Glutamatergic neuron (in vitro differentiated cells): Measurements from ENCODE around the gene IL4R. TPM values are rescaled to one million over a fixed set of nuclear protein-coding genes. Genes with fewer than 3 reads are reported as not detected.

Experiments used
- DNase-seq: peaks from one replicate; pipeline ENCODE4 v3.0.0; 2022
- H3K27ac Mint-ChIP-seq: one replicate; pipeline ENCODE4 v1.8.0; 2020; ENCODE audit warnings: mild to moderate bottlenecking, mixed read lengths, inconsistent platforms; ENCODE audit not compliant: unreplicated experiment
- H3K27me3 Mint-ChIP-seq: one replicate; pipeline ENCODE4 v1.8.0; 2020; ENCODE audit warnings: mild to moderate bottlenecking, moderate library complexity, mixed read lengths, inconsistent platforms; ENCODE audit not compliant: unreplicated experiment
- H3K36me3 Mint-ChIP-seq: one replicate; pipeline ENCODE4 v1.8.0; 2020; ENCODE audit warnings: mild to moderate bottlenecking, mixed read lengths, inconsistent platforms; ENCODE audit not compliant: unreplicated experiment
- H3K4me1 Mint-ChIP-seq: one replicate; pipeline ENCODE4 v1.8.0; 2020; ENCODE audit warnings: mild to moderate bottlenecking, low read depth, mixed read lengths, inconsistent platforms; ENCODE audit not compliant: unreplicated experiment
- H3K4me3 Mint-ChIP-seq: one replicate; pipeline ENCODE4 v1.8.0; 2020; ENCODE audit warnings: mild to moderate bottlenecking, mixed read lengths, inconsistent platforms; ENCODE audit not compliant: unreplicated experiment
- H3K9me3 Mint-ChIP-seq: one replicate; pipeline ENCODE4 v1.8.0; 2020; ENCODE audit warnings: mild to moderate bottlenecking, moderate library complexity, mixed read lengths, inconsistent platforms; ENCODE audit not compliant: unreplicated experiment
- total RNA-seq: library from RNA; stranded (reverse); fragmentation: NEBNext Ultra II Directional; extraction: Animal tissue kit (Norgen Biotek cat#: 25700); gene quantifications from one replicate; pipeline ENCODE4 v1.2.1, GENCODE V29; 2021; ENCODE audit not compliant: unreplicated experiment
- TF ChIP-seq, protein P1 (sequence below): fragments of 200-600 bp; sonication (generic); IDR thresholded peaks from one replicate; pipeline ENCODE4 v1.5.0; 2021; ENCODE audit not compliant: partially characterized antibody, unreplicated experiment

IL4R gene
- total RNA-seq, 1 donor from 2014 or later, result 10.8 TPM

DNA sequence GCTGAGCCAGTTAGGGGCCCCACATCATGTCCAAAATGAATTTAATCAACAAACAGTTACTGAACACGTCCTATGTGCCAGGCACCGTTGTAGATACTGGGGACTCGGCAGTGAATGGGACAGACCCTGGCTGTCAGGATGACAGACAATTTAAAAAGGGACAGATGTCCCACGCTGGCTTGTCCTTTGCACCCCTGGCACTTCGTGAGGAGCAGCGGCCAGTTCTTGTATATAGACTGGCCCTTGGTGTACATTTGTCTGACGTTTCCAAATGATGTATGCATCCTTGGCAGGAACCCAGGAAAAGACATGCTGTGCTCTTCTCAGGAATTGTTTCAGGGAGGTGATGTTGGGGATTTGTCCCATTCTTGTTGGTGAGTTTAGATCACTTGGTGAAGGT lies 21.1 kb downstream of the IL4R start:
- TF ChIP-seq, protein P1, sequence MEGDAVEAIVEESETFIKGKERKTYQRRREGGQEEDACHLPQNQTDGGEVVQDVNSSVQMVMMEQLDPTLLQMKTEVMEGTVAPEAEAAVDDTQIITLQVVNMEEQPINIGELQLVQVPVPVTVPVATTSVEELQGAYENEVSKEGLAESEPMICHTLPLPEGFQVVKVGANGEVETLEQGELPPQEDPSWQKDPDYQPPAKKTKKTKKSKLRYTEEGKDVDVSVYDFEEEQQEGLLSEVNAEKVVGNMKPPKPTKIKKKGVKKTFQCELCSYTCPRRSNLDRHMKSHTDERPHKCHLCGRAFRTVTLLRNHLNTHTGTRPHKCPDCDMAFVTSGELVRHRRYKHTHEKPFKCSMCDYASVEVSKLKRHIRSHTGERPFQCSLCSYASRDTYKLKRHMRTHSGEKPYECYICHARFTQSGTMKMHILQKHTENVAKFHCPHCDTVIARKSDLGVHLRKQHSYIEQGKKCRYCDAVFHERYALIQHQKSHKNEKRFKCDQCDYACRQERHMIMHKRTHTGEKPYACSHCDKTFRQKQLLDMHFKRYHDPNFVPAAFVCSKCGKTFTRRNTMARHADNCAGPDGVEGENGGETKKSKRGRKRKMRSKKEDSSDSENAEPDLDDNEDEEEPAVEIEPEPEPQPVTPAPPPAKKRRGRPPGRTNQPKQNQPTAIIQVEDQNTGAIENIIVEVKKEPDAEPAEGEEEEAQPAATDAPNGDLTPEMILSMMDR, result no peak
- H3K9me3 Mint-ChIP-seq, result no peaks in the 10 kb centered on the region
- H3K36me3 Mint-ChIP-seq, result no peaks in the 10 kb centered on the region
- no peak overlapping the region for H3K27ac Mint-ChIP-seq
- no peak overlapping the region for H3K4me3 Mint-ChIP-seq
- peaks cover 6% of the 10 kb centered on the region for H3K4me1 Mint-ChIP-seq
- no peaks in the 10 kb centered on the region for H3K27me3 Mint-ChIP-seq
- DNase-seq, result no peak

DNA sequence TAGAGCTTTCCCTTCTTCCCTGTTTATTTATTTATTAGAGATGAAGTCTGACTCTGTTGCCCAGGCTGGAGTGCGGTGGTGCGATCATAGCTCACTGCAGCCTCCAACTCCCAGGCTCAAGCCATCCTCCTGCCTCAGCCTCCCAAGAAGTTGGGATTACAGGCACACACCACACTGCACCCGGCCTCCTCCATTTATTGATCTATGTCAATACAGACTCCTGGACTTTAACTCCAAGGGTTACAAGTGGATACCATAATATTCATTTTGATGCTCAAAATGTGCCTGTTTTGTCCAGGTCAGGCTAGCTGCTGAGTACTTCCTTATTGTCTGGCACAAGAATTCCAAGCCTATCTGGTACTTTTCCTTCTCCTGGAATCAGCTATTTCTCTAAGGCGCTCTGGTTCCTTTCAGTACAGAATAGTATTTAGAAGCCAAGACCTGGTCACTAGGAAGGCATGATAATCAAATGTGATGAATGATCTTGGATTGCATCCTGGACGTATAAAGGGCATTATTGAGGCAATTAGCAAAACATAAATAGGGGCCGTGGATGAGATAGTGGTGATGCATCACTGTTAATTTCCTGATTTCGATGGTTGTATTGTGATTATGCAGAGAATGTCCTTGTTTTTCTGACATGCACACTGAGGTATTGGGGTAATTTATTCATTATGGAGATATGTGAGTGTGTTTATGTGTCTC lies 21.7 kb downstream of the IL4R start:
- Mint-ChIP-seq H3K27me3 (no peaks in the 10 kb centered on the region), H3K9me3 (no peaks in the 10 kb centered on the region), H3K4me3 (no peak overlapping the region), H3K4me1 (peaks cover 6% of the 10 kb centered on the region), H3K27ac (no peak overlapping the region), H3K36me3 (no peaks in the 10 kb centered on the region)
- no peak for DNase-seq
- TF ChIP-seq, protein P1, result no peak

DNA sequence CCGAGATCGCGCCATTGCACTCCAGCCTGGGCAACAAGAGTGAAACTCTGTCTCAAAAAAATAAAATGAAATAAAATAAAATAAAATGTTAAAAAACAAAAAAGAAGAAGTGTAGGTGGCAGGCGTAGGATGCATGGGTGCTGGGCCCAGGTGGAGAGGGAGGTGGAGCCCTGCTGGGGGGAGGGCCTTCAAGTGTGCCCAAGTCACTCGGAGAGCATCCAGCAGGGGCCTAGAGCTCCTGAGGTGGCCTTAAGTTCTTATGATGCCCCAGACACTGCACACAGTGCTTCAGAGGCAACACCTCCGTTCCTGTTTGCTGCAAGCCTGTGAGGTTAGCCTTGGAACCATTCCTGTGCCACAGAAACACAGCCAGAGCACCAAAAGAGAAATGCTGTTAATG lies 23.2 kb downstream of the IL4R start:
- H3K4me3 Mint-ChIP-seq, result no peak overlapping the region
- TF ChIP-seq, protein P1, result no peak
- no peak overlapping the region for H3K27ac Mint-ChIP-seq
- peaks cover 6% of the 10 kb centered on the region for H3K4me1 Mint-ChIP-seq
- H3K9me3 Mint-ChIP-seq, result no peaks in the 10 kb centered on the region
- no peak for DNase-seq
- no peaks in the 10 kb centered on the region for H3K27me3 Mint-ChIP-seq
- no peaks in the 10 kb centered on the region for H3K36me3 Mint-ChIP-seq

DNA sequence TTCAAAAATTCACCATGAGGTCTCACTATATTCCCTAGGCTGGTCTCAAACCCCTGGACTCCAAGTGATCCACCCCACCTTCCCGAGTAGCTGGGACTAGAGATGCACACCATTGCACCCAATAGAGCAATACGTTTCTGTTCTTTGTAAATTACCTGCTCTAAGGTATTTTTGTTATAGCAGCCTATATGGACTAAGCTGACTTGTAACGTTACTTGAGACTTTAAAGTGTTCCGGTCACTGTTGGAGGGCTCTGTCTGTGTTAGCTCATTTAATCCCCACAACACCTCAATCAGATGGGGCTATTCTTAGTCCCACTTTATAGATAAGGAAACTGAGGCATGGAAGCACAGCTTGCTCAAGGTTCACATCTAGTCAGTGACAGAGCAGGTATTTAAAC lies 25.4 kb downstream of the IL4R start:
- Mint-ChIP-seq H3K9me3 (no peaks in the 10 kb centered on the region), H3K4me3 (no peak overlapping the region), H3K27me3 (no peaks in the 10 kb centered on the region), H3K27ac (no peak overlapping the region), H3K4me1 (no peaks in the 10 kb centered on the region), H3K36me3 (no peaks in the 10 kb centered on the region)
- DNase-seq, result no peak
- TF ChIP-seq, protein P1, result no peak

DNA sequence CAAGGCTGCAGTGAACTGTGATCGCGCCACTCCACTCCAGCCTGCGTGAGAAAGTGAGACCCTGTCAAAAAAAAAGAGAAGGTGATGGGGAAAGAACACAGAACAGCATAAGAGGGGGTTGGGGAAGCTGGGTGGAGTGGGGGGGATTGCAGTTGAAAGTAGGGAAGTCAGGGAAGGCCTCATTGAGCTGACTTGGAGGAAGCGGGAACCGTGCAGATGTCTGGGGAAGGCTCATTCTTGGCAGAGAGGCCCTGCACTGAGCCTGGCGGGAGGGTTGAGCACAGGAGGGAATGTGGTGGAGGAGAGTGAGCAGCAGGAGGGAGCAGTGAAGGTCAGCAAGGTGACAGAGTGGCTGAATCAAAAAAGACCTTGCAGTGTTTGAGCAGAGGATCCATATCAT lies 26.9 kb downstream of the IL4R start:
- TF ChIP-seq, protein P1, result no peak
- H3K36me3 Mint-ChIP-seq, result no peaks in the 10 kb centered on the region
- H3K9me3 Mint-ChIP-seq, result no peaks in the 10 kb centered on the region
- no peaks in the 10 kb centered on the region for H3K4me1 Mint-ChIP-seq
- no peak overlapping the region for H3K27ac Mint-ChIP-seq
- no peak for DNase-seq
- no peaks in the 10 kb centered on the region for H3K27me3 Mint-ChIP-seq
- H3K4me3 Mint-ChIP-seq, result no peak overlapping the region
